Smooth muscle cell of the pulmonary artery (primary cell): ENCODE measurements around the gene CMTR2. TPM values are rescaled to one million over a fixed set of nuclear protein-coding genes. Genes with fewer than 3 reads are reported as not detected.

Source experiments
- total RNA-seq: library from RNA; depleted of rRNA; stranded (reverse); fragments of >200 nt; gene quantifications from 2 replicates; pipeline ENCODE4 v1.2.3, GENCODE V29; 2014

CMTR2 gene
- 19.5 and 21.1 TPM in 2 replicates for total RNA-seq

GRCh38 chr16:71288890-71289731 lies at the start of gene CMTR2:
CMTR2 (minus strand) TSS chr16:71289402; CDS start chr16:71285920, 3,482 bp downstream.

Other genes starting within 250 kb of the CMTR2 start
- 0.23 and 0.46 TPM in 2 replicates for gene HYDIN, start 58.7 kb downstream of the CMTR2 start, total RNA-seq
- gene CALB2, start 69.3 kb upstream of the CMTR2 start, total RNA-seq, result 0.46 and 1.3 TPM in 2 replicates
- gene TLE7, start 152.7 kb upstream of the CMTR2 start, total RNA-seq, result not detected in 2 replicates
- 8.4 and 10.2 TPM in 2 replicates for gene ZNF23, start 172.8 kb upstream of the CMTR2 start, total RNA-seq
- gene ZNF19, start 199.9 kb upstream of the CMTR2 start, total RNA-seq, result 2.2 and 2.9 TPM in 2 replicates
- gene CHST4, start 237.0 kb upstream of the CMTR2 start, total RNA-seq, result 0.07 TPM in 1 of 2 replicates, not detected in the other